HG02610 (cell line): Measurements from ENCODE around the gene CLCN6.

ENCODE experiments used
- ATAC-seq: cut with Tn5 transposase; IDR thresholded peaks from one replicate; pipeline ENCODE4 v1.9.1; 2021; ENCODE audit warnings: mild to moderate bottlenecking, moderate library complexity; ENCODE audit not compliant: unreplicated experiment

Gene CLCN6

DNA sequence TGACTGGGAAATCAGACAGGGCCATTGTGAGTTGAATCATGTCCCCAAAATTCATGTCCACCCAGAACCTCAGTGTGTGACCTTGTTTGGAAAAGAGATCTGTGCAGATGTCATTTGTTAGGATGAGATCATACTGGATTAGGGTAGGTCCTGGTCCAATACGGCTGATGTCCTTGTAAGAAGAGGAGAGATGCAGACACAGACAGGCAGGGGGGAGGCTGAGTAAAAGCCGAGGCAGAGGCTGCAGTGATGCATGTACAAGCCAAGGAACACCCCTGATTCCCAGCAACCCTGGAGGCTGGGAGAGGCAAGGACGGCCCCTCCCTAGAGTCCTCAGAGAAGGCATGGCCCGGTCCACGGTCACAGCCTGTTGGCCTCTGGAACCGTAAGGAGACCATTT is 68.6 kb downstream of the CLCN6 start:
- ATAC-seq = no peak

DNA sequence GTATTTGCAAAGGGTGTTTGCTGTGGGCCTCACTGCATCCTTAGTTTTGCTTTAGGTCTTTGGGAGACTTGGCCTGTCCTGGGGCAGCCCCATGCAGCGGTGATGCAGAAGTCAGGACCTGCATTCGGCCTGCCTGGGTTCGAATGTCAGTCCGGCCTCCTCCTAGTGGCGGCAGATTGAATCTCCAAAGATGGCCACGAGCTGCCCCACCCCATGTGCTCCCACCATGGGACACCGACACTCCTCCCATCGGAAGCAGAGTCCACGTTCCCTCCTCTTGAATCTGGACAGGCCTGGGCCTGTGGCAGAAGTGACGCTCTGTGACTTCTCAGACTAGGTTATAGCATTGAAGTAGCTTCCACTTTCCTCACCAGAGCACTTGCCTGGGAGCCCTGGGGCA is 69.1 kb downstream of the CLCN6 start:
- no peak for ATAC-seq

DNA sequence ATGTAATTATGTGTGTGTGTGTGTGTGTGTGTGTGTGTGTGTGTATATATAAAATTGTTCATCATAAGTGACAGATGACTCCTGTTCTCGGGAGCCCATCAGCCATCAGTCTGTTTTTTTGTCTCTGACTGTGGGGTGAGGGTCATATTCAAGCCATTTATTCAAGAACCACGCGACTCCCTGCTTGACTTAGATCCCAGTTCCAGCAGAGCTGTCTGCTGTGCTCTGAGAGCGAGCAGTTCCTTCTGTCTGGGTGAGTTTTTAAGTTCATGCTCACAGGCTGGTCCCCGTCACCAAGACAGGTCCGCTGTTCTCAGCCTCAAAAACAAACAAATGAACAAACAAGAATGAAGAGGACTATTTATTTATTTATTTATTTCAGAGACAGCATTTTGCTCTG is 71.1 kb downstream of the CLCN6 start:
- ATAC-seq = no peak

DNA sequence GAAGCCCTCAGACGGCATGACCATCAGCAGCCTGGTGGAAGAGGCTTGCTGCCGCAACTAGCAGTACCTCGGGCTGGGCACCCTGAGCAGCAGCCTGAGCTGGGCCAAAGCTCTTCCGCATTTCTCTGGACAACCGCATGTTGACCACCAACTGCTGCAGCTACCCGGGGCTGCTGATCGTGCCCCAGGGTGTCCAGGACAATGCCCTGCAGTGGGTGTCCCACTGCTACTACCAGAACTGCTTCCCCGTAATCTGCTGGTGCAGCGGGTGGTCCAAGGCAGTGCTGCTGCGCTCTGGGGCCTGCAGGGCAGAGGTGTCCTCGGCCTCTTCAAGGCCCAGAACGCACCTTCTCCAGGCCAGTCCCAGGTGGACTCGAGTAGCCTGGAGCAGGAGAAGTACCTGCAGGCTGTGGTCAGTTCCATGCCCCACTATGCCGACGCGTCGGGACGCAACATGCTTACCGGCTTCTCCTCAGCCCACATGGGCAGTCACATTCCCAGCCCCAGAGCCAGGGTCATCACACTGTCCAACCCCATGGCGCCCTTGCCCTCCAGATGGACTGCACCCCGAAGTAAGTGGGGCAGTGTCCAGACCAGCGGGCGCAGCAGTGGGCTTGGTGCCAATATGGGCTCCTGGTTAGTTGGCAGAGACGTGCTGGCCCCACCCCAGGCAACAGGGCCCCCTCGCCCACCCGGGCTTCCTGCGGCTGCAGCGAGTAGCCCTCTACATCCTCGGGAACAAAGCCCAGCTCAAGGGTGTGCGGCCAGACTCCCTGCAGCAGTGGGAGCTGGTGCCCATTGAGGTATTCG is 72.3 kb downstream of the CLCN6 start:
- no peak for ATAC-seq

DNA sequence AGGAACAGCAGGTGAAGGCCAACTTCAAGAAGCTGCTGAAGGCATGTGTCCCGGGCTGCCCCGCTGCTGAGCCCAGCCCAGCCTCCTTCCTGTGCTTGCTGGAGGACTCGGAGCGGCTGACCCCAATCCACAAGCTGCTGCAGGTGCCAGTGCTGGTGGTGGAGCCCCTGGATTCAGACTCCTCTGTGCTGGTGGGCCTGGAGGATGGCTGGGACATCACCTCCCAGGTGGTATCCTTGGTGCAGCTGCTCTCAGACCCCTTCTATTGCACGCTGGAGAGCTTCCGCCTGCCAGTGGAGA is 72.8 kb downstream of the CLCN6 start:
- no peak for ATAC-seq

DNA sequence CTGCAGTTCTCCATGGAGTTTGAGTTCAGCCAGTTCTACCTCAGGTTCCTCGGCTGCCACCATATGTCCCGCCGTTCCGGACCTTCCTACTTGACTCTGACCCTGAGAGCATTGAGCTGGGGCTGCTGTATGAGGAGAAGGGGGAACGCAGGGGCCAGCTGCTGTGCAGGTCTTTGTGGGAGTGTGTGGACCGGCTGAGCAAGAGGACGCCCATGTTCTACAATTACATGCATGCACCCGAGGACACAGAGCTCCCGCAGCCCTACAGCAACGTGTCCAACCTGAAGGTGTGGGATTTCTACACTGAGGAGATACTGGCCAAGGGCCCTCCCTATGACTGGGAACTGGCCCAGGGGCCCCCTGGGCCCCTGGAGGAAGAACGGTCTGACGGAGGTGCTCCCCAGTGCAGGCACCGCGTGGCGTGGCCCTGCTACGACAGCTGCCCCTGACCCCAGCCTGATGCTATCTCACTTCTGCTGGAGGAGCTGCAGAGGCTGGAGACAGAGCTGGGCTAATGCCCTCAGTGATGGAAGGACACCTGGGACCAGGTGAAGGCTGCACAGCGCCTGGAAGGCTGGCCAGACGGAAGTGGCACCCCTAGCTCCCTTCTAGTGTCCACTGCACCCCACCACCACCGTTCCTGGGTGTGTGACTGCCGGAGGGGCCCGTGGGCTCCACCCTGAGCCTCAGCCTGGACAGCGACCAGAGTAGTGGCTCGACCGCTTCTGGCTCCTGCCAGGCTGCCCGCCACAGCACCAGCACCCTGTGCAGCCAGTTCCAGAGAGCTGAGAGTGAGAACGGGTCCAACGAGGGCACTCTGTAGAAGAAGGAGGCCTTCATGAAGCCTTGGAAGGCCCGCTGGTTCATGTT is 73.6 kb downstream of the CLCN6 start:
- no peak for ATAC-seq

DNA sequence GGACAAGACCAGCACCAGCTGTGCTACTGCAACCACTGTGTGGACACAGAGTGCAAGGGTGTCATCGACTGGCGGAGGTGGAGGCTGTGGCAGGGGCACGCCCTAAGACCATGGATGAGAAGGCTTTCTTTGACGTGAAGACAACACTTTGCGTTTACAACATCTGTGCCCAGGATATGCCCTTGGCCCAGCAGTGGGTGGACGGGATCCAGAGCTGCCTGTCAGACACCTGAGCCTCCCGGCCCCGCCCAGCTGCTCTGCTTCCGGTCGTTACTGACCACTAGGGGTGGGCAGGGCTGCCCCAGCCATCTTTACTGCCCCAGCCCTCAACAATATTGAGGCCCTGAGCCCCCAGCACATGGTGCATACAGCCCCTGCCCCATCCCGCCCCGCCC is 74.2 kb downstream of the CLCN6 start:
- ATAC-seq = no peak

DNA sequence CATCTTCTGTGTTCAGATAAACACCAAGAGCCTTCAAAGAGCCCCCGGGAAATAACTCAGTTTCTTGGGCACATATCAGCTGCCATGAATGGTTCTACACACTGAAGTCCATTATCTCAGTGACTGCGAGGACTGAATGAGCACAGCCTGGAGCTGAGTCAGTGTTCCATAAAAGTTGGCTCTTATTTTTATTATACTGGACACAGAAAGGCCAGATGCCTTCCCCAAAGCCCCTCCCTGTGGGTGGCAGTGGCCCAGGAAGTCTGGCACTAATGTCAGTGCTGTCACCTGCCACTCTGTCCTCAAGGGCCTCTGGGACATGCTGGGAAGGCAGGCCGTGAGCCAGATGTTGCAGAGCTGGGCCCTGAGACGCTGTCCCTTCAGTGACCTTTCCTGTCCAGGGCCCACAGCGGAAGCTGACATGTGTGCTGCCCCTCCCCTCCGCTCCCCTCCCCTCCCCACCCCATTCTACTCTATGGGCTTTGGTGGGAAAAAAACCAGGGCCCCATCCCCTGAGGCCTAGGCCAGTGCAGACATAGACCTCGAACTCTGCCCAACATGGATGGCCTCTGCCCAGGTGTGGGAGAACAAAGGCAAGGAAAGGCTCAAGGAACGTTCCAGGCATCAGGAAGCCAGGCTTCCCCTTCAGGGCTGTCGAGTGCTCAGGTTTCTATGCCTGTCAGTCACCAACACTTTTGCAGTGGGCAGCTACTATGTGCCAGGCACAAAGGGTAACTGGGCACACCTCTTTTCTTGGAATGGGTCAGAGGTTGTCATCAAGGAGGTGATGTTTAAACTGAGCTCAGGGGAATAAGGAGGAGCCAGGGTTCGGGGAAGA is 75.1 kb downstream of the CLCN6 start:
- no peak for ATAC-seq

DNA sequence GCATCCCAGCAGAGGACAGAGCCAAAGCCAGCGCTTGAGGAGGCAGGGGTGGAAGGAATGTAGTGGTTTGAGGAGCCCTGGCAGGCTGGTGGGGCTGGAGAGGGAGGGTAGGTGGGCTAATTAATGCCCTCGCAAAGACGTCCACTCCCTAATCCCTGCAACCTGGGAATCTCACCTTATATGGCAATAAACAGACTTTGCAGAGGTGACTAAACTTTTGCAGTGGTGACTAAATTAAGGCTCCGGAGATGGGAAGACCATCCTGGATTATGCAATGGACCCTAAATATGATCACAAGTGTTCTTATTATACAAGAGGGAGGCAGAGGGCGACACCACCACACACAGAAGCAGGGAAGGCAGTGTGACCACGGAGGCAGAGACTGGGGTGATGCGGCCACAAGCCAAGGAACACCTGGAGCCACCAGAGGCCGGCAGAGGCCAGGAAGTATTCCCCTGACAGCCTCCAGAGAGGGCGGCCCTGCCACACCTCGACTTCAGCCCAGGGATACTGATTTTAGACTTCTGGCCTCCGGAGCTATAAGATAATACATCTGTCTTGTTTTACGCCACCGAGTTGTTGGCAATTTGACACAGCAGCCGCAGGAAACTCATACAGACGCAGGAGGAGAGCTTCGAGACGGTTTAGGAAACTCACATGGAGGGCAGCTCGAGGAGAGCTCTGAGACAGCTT is 75.9 kb downstream of the CLCN6 start:
- ATAC-seq = no peak

DNA sequence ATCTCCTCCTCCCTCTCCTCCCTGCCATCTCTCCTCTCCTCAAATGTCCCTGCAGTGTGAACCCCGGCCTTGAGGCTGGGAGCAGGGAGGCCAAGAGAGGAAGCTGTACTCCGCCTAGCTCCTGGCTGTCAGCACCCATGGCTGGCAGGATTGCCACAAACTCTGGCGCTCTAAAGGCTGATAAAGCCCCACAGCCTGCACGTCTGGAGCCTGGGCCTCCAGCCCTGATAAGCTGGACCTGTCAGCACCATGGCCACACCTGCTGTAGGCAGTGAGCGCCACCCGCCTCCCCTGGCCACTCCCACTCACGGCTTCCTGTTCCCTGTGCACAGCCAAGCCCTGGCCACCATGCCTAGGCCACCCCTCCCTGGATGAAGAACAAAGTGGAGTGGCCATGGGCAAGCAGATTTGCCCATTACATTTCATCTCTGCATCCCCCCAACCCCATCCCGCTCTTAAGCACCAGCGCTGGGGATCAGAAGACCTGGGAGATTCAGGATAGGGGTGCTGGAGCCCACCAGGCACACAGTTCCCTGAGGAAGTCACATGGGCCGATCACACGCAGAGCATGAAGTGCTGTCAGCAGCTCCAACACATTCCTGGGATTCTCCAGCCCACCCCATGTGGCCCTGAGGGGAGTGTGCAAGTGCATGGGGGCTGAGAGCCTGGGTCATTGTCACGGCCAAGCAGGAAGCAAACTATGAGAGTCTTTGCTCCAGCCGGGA is 77.0 kb downstream of the CLCN6 start:
- ATAC-seq = no peak

DNA sequence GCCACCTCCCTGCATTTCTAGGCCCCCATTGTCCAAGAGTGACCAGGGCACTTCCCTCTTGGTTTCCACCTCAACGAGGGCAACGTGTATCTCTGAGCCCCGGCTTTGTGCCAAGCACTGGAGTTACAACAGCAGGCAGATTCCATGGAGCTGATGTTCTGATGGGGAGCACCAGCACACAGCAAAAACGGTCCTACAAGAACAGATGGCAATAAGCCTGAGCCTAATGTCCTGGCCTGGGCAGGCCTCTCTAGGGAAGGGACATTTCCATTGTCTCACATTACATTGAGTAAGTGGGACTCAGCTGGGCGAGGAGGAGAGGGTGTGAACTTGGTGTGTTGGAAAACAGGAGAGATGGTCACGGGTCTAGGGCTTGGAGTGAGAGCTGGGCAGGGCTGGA is 79.9 kb downstream of the CLCN6 start:
- no peak for ATAC-seq

DNA sequence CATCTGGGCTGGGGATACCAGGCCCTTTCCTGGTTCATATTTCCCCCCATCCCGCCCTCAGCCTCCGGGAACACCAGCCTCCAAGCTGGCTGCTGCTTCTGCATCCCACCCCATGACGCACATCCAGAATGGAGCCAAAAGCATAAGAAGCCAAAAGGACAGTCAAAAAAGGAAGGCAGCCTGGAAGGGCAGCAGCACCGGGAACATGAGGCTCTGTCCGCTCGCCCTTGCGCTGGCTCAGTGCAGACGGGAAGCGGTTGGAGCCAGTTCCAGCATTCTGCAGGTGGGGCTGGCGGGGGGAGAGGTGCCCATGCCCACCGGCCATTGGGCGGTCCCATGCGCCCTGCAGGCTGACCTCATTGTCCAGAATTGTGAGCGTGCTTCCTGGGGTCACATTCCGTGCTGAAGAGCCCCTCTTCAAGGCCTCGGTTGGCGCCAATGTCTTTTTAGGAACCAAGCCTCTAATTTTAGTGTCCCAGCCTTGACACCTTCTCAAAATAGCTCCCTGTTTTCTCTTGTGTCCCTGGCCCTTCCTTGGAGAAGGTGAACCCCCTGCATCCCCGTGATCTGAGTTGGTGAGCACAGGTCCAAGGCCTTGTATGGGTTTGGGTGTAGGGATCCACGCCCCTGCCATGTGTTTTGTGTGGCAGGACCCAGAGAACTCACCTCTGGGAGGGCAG is 81.1 kb downstream of the CLCN6 start:
- ATAC-seq = no peak

DNA sequence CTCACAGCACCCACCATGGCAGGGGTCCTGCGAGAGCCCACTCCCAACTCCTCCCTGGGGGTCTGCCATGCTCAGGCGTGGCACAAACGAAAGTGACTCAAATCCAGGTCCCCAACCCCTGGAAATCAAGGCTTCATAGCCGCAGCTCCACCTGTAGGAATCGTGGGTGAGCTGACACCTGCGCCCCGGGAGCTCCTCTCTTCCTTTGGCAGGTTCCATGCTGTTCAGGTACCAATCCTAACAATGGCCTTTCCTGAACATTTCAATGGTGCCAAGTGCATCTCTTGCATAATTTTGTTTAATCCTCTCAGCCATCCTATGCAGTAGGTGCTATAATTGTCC is 81.6 kb downstream of the CLCN6 start:
- ATAC-seq = no peak

DNA sequence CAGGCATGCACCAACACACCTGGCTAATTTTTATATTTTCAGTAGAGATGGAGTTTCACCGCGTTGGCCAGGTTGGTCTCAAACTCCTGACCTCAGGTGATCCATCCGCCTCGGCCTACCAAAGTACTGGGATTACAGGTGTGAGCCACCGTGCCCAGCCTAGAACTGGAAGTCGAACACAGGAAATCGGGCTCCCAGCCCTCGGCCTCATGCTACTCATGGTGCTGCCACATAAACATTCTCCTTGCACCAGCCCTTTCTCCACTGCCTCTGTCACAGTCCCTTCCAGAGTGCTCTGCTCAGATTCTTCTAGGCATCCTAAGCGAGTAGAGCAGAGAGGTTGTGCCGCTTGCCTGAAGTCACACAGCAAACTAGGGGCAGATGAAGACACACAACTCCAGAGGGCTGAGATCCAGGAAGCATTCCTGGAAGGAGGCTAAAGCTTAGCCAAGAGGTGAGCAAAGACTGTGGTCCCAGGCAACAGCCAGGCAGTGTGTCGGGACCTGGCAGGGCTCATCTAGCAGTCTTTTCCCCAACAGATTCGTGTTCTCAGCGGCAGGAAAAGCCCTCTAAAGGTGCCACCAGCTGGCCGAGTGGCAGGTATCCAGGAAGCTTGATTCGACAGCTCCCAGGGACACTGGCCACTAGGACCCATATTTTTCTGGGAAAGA is 82.3 kb downstream of the CLCN6 start:
- ATAC-seq = no peak

DNA sequence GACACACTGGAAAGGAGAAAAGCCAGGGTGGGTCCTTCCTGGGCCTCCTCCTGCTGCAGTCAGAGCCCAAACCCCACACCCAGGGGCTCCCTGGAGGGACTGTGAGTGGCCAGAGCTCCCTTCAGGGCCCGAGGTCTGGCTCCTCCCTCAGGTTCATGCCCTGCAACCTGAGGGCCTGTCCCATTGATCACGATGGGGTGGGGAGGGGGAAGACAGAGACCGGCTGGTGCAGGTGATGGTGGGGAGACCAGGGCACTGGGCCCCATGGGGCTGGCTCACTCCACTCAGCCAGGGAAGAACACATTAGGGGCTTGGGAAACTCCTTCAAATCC is 82.9 kb downstream of the CLCN6 start:
- no peak for ATAC-seq

DNA sequence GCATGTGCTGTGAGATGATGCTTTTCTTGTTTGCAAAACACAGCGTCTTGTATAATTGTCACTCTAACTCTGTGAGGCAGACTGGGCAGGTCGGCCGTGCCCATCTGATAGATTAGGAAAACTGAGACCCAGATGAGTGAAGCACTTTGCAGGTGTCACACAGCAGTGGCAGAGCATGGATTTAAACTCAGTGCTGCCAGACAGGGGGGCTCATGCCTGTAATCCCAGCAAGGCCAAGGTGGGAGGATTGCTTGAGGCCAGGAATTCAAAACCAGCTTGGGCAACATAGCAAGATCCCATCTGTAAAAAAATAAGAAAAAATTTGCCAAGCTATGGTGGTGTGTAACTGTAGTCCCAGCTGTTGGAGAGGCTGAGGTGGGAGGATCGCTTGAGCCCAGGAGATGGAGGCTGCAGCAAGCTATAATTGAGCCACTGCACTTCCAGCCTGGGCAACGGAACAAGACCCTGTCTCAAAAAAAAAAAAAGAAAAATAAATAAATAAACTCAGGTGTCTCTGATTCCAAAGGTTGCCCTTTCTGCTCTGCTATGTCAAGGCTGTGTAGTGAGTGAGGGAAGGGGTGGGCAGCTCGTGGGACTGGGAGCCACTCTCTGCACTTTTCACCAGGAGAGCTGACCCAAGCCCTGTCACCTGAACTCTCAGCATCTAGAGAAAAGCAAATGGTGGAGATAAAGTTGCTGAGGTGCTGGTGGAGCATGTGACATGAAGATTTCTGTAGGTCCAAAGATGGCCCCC is 85.6 kb downstream of the CLCN6 start:
- ATAC-seq = no peak
